Fibroblast of lung (primary cell): Measurements from ENCODE around the gene WDR4. TPM values are rescaled to one million over a fixed set of nuclear protein-coding genes. Genes with fewer than 3 reads are reported as not detected.
"Not testable (repeated sequence)": the region's sequence is repeated elsewhere in the genome, so short reads cannot be mapped to it uniquely, and the experiment has no call there.

Source experiments
- DNase-seq, 2 donors: peaks; one replicate each; pipeline versions ENCODE4 v3.0.0 to v3.0.0-alpha.2; 2010; ENCODE audit warnings: low read depth in 2 of 2
- H2AFZ ChIP-seq: 2 replicates; pipeline ENCODE4 v1.5.1; 2012; ENCODE audit warnings: low read length, control low read depth, inconsistent platforms
- H3K27ac ChIP-seq: 2 replicates; pipeline ENCODE4 v1.5.1; 2011; ENCODE audit warnings: low read length, control low read depth; ENCODE audit not compliant: insufficient read depth
- H3K27me3 ChIP-seq: 2 replicates; pipeline ENCODE4 v1.5.1; 2011; ENCODE audit warnings: mild to moderate bottlenecking, low read length; ENCODE audit not compliant: control insufficient read depth, insufficient read depth
- H3K36me3 ChIP-seq: 2 replicates; pipeline ENCODE4 v1.5.1; 2011; ENCODE audit warnings: low read length; ENCODE audit not compliant: control insufficient read depth, insufficient read depth
- H3K4me1 ChIP-seq: 2 replicates; pipeline ENCODE4 v1.5.1; 2011; ENCODE audit warnings: low read length; ENCODE audit not compliant: control insufficient read depth, insufficient read depth; ENCODE audit errors: extremely low read depth
- H3K4me2 ChIP-seq: 2 replicates; pipeline ENCODE4 v1.5.1; 2011; ENCODE audit warnings: low read length, control low read depth; ENCODE audit not compliant: insufficient read depth; ENCODE audit errors: extremely low read depth
- H3K4me3 ChIP-seq, 4 experiments: fragments of 200-600 bp in 1 of 4; sonication (generic) in 1 of 4; replicated peaks in 1 of 4; 2 replicates each; pipeline ENCODE4 v1.5.1; 2011 to 2016; ENCODE audit warnings: low read length in 4 of 4, low read depth in 3 of 4, mild to moderate bottlenecking in 3 of 4, control low read depth in 2 of 4, inconsistent platforms in 1 of 4, mixed read lengths in 1 of 4; ENCODE audit not compliant: insufficient read depth in 1 of 4; ENCODE audit errors: control extremely low read depth in 1 of 4
- H3K79me2 ChIP-seq: 2 replicates; pipeline ENCODE4 v1.5.1; 2012; ENCODE audit warnings: mild to moderate bottlenecking, low read length, inconsistent platforms; ENCODE audit not compliant: control insufficient read depth, insufficient read depth
- H3K9ac ChIP-seq: 2 replicates; pipeline ENCODE4 v1.5.1; 2011; ENCODE audit warnings: mild to moderate bottlenecking, low read length, control low read depth; ENCODE audit not compliant: insufficient read depth
- H3K9me3 ChIP-seq: 2 replicates; pipeline ENCODE4 v1.5.1; 2012; ENCODE audit warnings: low read depth, low read length; ENCODE audit not compliant: control insufficient read depth, insufficient read depth
- H4K20me1 ChIP-seq: 2 replicates; pipeline ENCODE4 v1.5.1; 2011; ENCODE audit warnings: low read length; ENCODE audit not compliant: control insufficient read depth, insufficient read depth; ENCODE audit errors: extremely low read depth
- EZH2 ChIP-seq: IDR thresholded peaks from 2 replicates; pipeline ENCODE4 v1.5.1; 2012; ENCODE audit warnings: low read length, control low read depth, mild to moderate bottlenecking; ENCODE audit errors: missing control alignments
- polyA plus RNA-seq, 2 donors: library from polyadenylated mRNA; depleted of rRNA in 1 of 2; stranded (reverse) in 1 of 2; unstranded in 1 of 2; fragments of >200 nt; gene quantifications; 2 replicates each; pipeline ENCODE4 v1.2.1, GENCODE V29; 2011 to 2012; ENCODE audit warnings: missing spikeins in 1 of 2
- total RNA-seq: library from RNA; depleted of rRNA; stranded (reverse); fragments of >200 nt; gene quantifications from 2 replicates; pipeline ENCODE4 v1.2.1, GENCODE V29; 2014
- TF ChIP-seq, protein P1 (sequence below), 2 donors: IDR thresholded peaks in 1 of 2; conservative IDR thresholded peaks in 1 of 2; 1 replicate in 1 of 2; 2 replicates in 1 of 2; pipeline ENCODE4 v1.5.1; 2011 to 2012; ENCODE audit warnings: low read length in 2 of 2, control low read depth in 1 of 2, inconsistent platforms in 1 of 2, low read depth in 1 of 2, mild to moderate bottlenecking in 1 of 2

Gene WDR4
- total and polyA plus RNA-seq, 2 donors (not counting 1 experiment from before 2014, with no cell fraction given) = 8.2 to 10.2 TPM

DNA sequence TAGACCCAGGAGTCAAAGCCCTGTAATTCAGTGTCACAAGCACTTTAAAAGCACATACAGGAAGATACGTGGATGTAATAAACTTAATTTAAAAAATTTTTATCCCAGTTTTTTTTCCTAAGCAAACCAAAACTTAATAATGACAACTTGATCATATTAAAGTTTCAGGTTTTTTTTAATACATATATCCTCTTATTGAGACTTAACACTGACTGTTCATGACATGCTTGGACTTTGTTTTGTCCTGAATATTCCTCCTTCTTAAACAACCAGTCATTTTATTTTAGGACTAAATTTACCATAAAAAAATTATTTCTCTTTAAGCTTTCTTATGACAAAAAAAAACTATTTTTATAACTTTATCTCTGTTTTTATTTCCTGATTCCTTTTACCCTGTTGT is 64.1 kb downstream of the WDR4 start:
- no peak overlapping the region for H3K4me3 ChIP-seq
- H3K27me3 ChIP-seq = no peaks in the 10 kb centered on the region
- no peaks in the 10 kb centered on the region for H3K36me3 ChIP-seq
- H4K20me1 ChIP-seq = no peaks in the 10 kb centered on the region
- no peaks in the 10 kb centered on the region for H3K4me1 ChIP-seq
- TF ChIP-seq, protein P1, sequence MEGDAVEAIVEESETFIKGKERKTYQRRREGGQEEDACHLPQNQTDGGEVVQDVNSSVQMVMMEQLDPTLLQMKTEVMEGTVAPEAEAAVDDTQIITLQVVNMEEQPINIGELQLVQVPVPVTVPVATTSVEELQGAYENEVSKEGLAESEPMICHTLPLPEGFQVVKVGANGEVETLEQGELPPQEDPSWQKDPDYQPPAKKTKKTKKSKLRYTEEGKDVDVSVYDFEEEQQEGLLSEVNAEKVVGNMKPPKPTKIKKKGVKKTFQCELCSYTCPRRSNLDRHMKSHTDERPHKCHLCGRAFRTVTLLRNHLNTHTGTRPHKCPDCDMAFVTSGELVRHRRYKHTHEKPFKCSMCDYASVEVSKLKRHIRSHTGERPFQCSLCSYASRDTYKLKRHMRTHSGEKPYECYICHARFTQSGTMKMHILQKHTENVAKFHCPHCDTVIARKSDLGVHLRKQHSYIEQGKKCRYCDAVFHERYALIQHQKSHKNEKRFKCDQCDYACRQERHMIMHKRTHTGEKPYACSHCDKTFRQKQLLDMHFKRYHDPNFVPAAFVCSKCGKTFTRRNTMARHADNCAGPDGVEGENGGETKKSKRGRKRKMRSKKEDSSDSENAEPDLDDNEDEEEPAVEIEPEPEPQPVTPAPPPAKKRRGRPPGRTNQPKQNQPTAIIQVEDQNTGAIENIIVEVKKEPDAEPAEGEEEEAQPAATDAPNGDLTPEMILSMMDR (conservative IDR thresholded peaks at IDR 0.05 in 1 of 2, IDR thresholded peaks at IDR 0.05 in 1 of 2; ENCODE audit: low read depth in 1 of 2, low read length in 2 of 2) = no peak
- TF ChIP-seq EZH2 = no peak
- no peak overlapping the region for H2AFZ ChIP-seq
- no peak overlapping the region for H3K27ac ChIP-seq
- H3K9ac ChIP-seq = no peak overlapping the region
- H3K9me3 ChIP-seq = no peaks in the 10 kb centered on the region
- H3K79me2 ChIP-seq = no peaks in the 10 kb centered on the region
- H3K4me2 ChIP-seq = no peak overlapping the region
- DNase-seq = no peak

DNA sequence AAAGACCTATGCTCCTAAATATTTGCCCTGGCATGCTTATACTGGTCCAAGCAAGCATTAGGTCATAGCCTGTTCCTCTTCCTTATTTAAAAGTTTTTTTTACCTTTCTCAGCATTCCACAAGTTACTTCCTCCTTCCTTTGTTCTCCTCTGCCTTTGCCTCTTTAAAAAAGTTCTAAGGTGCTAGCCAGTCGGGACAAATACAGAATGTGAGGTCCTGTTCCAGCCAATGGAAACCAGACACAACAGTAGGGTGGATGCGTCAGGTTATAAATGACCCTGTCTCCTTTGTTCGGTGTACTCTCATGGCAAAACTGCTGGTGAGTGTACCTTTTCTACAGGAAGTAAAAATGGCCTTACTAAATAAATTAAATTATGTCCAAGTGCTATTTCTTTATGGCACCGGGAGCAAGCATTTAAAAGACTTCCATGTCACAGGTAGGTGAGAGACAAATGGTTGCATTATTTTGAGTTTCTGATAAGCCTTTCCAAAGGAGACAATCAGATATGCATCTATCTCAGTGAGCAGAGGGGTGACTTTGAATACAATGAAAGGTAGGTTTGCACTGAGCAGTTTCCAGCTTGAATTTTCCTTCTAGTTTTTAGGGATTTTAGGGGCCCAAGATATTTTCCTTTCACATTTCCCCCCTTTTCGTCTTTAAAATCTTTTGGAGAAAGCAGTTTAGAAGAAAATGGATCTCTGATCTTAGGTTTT is 66.7 kb downstream of the WDR4 start:
- H3K36me3 ChIP-seq, H3K9ac ChIP-seq, H3K79me2 ChIP-seq, H3K4me3 ChIP-seq, H3K27ac ChIP-seq, H3K27me3 ChIP-seq, DNase-seq, H4K20me1 ChIP-seq, H3K4me1 ChIP-seq, H3K4me2 ChIP-seq, H2AFZ ChIP-seq, H3K9me3 ChIP-seq: not testable (repeated sequence)

DNA sequence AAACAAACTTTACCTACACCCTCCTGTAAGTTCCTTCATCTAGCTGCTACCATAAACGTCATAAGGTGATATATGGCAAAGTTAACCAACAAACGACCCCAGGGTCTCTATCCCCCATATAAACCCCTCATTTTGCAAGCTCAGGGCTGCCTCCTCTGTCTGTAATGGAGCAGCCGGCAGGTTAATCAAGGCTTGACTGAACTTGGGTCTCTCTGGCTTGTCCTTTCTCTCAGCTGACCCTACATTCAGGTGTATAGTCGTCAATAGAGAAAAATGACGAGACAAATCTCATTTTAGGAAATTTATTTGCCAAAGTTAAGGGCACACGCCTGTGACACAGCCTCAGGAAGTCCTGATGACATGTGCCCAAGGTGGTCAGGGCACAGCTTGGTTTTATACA is 67.4 kb downstream of the WDR4 start:
- no peaks in the 10 kb centered on the region for H4K20me1 ChIP-seq
- no peak overlapping the region for H3K9ac ChIP-seq
- no peak for DNase-seq
- H2AFZ ChIP-seq = no peak overlapping the region
- H3K27me3 ChIP-seq = peaks cover 4% of the 10 kb centered on the region
- H3K9me3 ChIP-seq = no peaks in the 10 kb centered on the region
- H3K4me1 ChIP-seq = no peaks in the 10 kb centered on the region
- H3K79me2 ChIP-seq = no peaks in the 10 kb centered on the region
- TF ChIP-seq, protein P1 (conservative IDR thresholded peaks at IDR 0.05 in 1 of 2, IDR thresholded peaks at IDR 0.05 in 1 of 2; ENCODE audit: low read depth in 1 of 2, low read length in 2 of 2) = no peak
- TF ChIP-seq EZH2 = no peak
- no peak overlapping the region for H3K4me2 ChIP-seq
- H3K4me3 ChIP-seq = no peak overlapping the region
- H3K36me3 ChIP-seq = no peaks in the 10 kb centered on the region
- no peak overlapping the region for H3K27ac ChIP-seq
